Endothelial cell of umbilical vein (primary cell): ENCODE results near the gene KCNMA1.

Source experiments
- EZH2 ChIP-seq: IDR thresholded peaks from 2 replicates; pipeline ENCODE4 v1.6.1; 2012; ENCODE audit warnings: borderline replicate concordance, low read depth, mild to moderate bottlenecking, moderate library complexity, low read length, inconsistent platforms; ENCODE audit not compliant: severe bottlenecking
- POLR2AphosphoS5 ChIP-seq: IDR thresholded peaks from 2 replicates; pipeline ENCODE4 v1.6.1; 2012; ENCODE audit warnings: low read depth, mild to moderate bottlenecking, control low read depth, low read length, moderate library complexity; ENCODE audit not compliant: insufficient read depth
- TF ChIP-seq, protein P1 (sequence below), 2 donors: IDR thresholded peaks; 1 replicate in 1 of 2; 2 replicates in 1 of 2; pipeline ENCODE4 v1.5.1; 2011; ENCODE audit warnings: low read length in 2 of 2, mild to moderate bottlenecking in 2 of 2, moderate library complexity in 2 of 2, control low read depth in 1 of 2, inconsistent platforms in 1 of 2, low read depth in 1 of 2; ENCODE audit not compliant: insufficient read depth in 1 of 2; ENCODE audit errors: extremely low read depth in 1 of 2

- no peak for TF ChIP-seq POLR2AphosphoS5
- no peak for TF ChIP-seq EZH2
- TF ChIP-seq, protein P1, sequence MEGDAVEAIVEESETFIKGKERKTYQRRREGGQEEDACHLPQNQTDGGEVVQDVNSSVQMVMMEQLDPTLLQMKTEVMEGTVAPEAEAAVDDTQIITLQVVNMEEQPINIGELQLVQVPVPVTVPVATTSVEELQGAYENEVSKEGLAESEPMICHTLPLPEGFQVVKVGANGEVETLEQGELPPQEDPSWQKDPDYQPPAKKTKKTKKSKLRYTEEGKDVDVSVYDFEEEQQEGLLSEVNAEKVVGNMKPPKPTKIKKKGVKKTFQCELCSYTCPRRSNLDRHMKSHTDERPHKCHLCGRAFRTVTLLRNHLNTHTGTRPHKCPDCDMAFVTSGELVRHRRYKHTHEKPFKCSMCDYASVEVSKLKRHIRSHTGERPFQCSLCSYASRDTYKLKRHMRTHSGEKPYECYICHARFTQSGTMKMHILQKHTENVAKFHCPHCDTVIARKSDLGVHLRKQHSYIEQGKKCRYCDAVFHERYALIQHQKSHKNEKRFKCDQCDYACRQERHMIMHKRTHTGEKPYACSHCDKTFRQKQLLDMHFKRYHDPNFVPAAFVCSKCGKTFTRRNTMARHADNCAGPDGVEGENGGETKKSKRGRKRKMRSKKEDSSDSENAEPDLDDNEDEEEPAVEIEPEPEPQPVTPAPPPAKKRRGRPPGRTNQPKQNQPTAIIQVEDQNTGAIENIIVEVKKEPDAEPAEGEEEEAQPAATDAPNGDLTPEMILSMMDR (IDR thresholded peaks at IDR 0.05; ENCODE audit: extremely low read depth in 1 of 2, insufficient read depth in 1 of 2, low read depth in 1 of 2, low read length in 2 of 2), result no peak
These were observed 34.6 kb downstream of the KCNMA1 start for GRCh38 chr10:77602913-77603533.
